GM23338 (cell line): ENCODE measurements around the gene PGM3. TPM values are rescaled to one million over a fixed set of nuclear protein-coding genes. Genes with fewer than 3 reads are reported as not detected.

Experiments used
- ATAC-seq: fragments of 200-7000 bp; cut with Tn5 transposase; 3 replicates; pipeline ENCODE4 v1.9.1; 2020
- DNase-seq: peaks from one replicate; pipeline ENCODE4 v3.0.0-alpha.2; 2015; ENCODE audit warnings: low spot score
- H2AFZ ChIP-seq: fragments of 200-600 bp; sonication (generic); 2 replicates; pipeline ENCODE4 v1.8.0; 2016; ENCODE audit warnings: antibody characterized with exemption, mild to moderate bottlenecking, moderate library complexity
- H3F3A ChIP-seq: fragments of 200-600 bp; sonication (generic); replicated peaks from 2 replicates; pipeline ENCODE4 v1.8.0; 2017; ENCODE audit warnings: antibody characterized with exemption, mixed run types, low read depth
- H3K27ac ChIP-seq: fragments of 200-600 bp; sonication (generic); 2 replicates; pipeline ENCODE4 v1.6.1; 2016; ENCODE audit warnings: low read depth
- H3K27me3 ChIP-seq: fragments of 200-600 bp; sonication (generic); 2 replicates; pipeline ENCODE4 v1.8.0; 2016; ENCODE audit warnings: mild to moderate bottlenecking, mixed run types, moderate library complexity; ENCODE audit not compliant: insufficient read depth
- H3K36me3 ChIP-seq: fragments of 200-600 bp; sonication (generic); 2 replicates; pipeline ENCODE4 v1.8.0; 2016; ENCODE audit warnings: mild to moderate bottlenecking; ENCODE audit not compliant: insufficient read depth
- H3K4me1 ChIP-seq: fragments of 200-600 bp; sonication (generic); 2 replicates; pipeline ENCODE4 v1.8.0; 2016; ENCODE audit warnings: mild to moderate bottlenecking, moderate library complexity; ENCODE audit not compliant: insufficient read depth
- H3K4me2 ChIP-seq: fragments of 200-600 bp; sonication (generic); 2 replicates; pipeline ENCODE4 v1.7.1; 2017; ENCODE audit warnings: mixed run types
- H3K4me3 ChIP-seq: fragments of 200-600 bp; sonication (generic); 2 replicates; pipeline ENCODE4 v1.6.1; 2016; ENCODE audit warnings: mixed run types
- H3K79me2 ChIP-seq: fragments of 200-600 bp; sonication (generic); replicated peaks from 2 replicates; pipeline ENCODE4 v1.8.0; 2017; ENCODE audit warnings: mild to moderate bottlenecking; ENCODE audit not compliant: insufficient read depth
- H3K9me2 ChIP-seq: fragments of 200-600 bp; sonication (generic); 2 replicates; pipeline ENCODE4 v1.8.0; 2017; ENCODE audit not compliant: insufficient read depth
- H4K20me1 ChIP-seq: fragments of 200-600 bp; sonication (generic); replicated peaks from 2 replicates; pipeline ENCODE4 v1.8.0; 2017; ENCODE audit warnings: mild to moderate bottlenecking; ENCODE audit not compliant: insufficient read depth
- H3K27ac Mint-ChIP-seq: 2 replicates; pipeline ENCODE4 v1.8.0; 2020; ENCODE audit warnings: inconsistent platforms, mild to moderate bottlenecking, moderate library complexity, mixed read lengths
- H3K27me3 Mint-ChIP-seq: 3 replicates; pipeline ENCODE4 v1.8.0; 2022; ENCODE audit warnings: low read depth, mild to moderate bottlenecking, moderate library complexity, mixed read lengths, inconsistent platforms; ENCODE audit not compliant: insufficient read depth, poor library complexity
- H3K36me3 Mint-ChIP-seq: 3 replicates; pipeline ENCODE4 v1.8.0; 2021; ENCODE audit warnings: low read depth, mild to moderate bottlenecking, inconsistent platforms, moderate library complexity, mixed read lengths
- H3K4me1 Mint-ChIP-seq: 3 replicates; pipeline ENCODE4 v1.8.0; 2020; ENCODE audit warnings: mild to moderate bottlenecking, inconsistent platforms, mixed read lengths
- H3K4me3 Mint-ChIP-seq: 3 replicates; pipeline ENCODE4 v1.8.0; 2021; ENCODE audit warnings: moderate library complexity, mild to moderate bottlenecking, inconsistent platforms, mixed read lengths
- H3K9me3 Mint-ChIP-seq: 3 replicates; pipeline ENCODE4 v1.8.0; 2020; ENCODE audit warnings: moderate library complexity, mild to moderate bottlenecking, inconsistent platforms, mixed read lengths
- CREB1 ChIP-seq: fragments of 250-450 bp; sonication (Bioruptor Pico); IDR thresholded peaks from 2 replicates; pipeline ENCODE4 v1.5.0; 2020; ENCODE audit warnings: low read depth, mild to moderate bottlenecking, moderate library complexity
- EZH2 ChIP-seq: fragments of 200-600 bp; sonication (generic); IDR thresholded peaks from one replicate; pipeline ENCODE4 v1.8.0; 2017; ENCODE audit warnings: antibody characterized with exemption, mild to moderate bottlenecking, low read depth; ENCODE audit not compliant: unreplicated experiment
- JUNB ChIP-seq: IDR thresholded peaks from one replicate; pipeline ENCODE4 v1.6.1; 2016; ENCODE audit warnings: antibody characterized with exemption; ENCODE audit not compliant: unreplicated experiment
- NANOG ChIP-seq: IDR thresholded peaks from 2 replicates; pipeline ENCODE4 v1.6.1; 2016; ENCODE audit warnings: antibody characterized with exemption, borderline replicate concordance
- POLR2AphosphoS5 ChIP-seq: IDR thresholded peaks from 2 replicates; pipeline ENCODE4 v1.6.1; 2016; ENCODE audit warnings: antibody characterized with exemption, low read depth
- REST ChIP-seq: IDR thresholded peaks from one replicate; pipeline ENCODE4 v1.6.1; 2018; ENCODE audit warnings: antibody characterized with exemption; ENCODE audit not compliant: unreplicated experiment
- STAT1 ChIP-seq: IDR thresholded peaks from one replicate; pipeline ENCODE4 v1.6.1; 2016; ENCODE audit warnings: antibody characterized with exemption; ENCODE audit not compliant: unreplicated experiment
- ZNF114 ChIP-seq: fragments of 250-450 bp; sonication (Bioruptor Pico); IDR thresholded peaks from 2 replicates; pipeline ENCODE4 v1.5.0; 2020; ENCODE audit warnings: mild to moderate bottlenecking, moderate library complexity
- ZNF331 ChIP-seq: fragments of 250-450 bp; sonication (Bioruptor Pico); IDR thresholded peaks from 2 replicates; pipeline ENCODE4 v1.5.0; 2020; ENCODE audit warnings: low read depth, mild to moderate bottlenecking, moderate library complexity
- ZNF462 ChIP-seq: fragments of 250-450 bp; sonication (Bioruptor Pico); IDR thresholded peaks from 2 replicates; pipeline ENCODE4 v1.5.0; 2020; ENCODE audit warnings: mild to moderate bottlenecking, moderate library complexity
- polyA plus RNA-seq: library from polyadenylated mRNA; unstranded; fragments of >200 nt; fragmentation: Nextera tagmentation; extraction: Ambion mirVana; gene quantifications from 2 replicates; pipeline ENCODE4 v1.2.1, GENCODE V29; 2016
- total RNA-seq: library from RNA; depleted of rRNA; stranded (reverse); fragments of >200 nt; shearing (Covaris generic); gene quantifications from 2 replicates; pipeline ENCODE4 v1.2.3, GENCODE V29; 2014

Gene PGM3
- total and polyA plus RNA-seq, 2 experiments from 2014 or later = 23.8 to 35.3 TPM

GRCh38 chr6:83169106-83169505 is 24.0 kb downstream of the PGM3 start:
- no peak overlapping the region for H2AFZ ChIP-seq
- no peak overlapping the region for H3K27ac ChIP-seq
- H3K9me3 Mint-ChIP-seq = no peaks in the 10 kb centered on the region
- H3K27me3 Mint-ChIP-seq = no peaks in the 10 kb centered on the region
- H3K9me2 ChIP-seq = no peaks in the 10 kb centered on the region
- H3K27ac Mint-ChIP-seq = no peak overlapping the region
- H3K36me3 ChIP-seq = peaks cover 66% of the 10 kb centered on the region
- no peaks in the 10 kb centered on the region for H3F3A ChIP-seq
- no peak for TF ChIP-seq POLR2AphosphoS5
- TF ChIP-seq CREB1 (CRISPR knock-in tag) = no peak
- TF ChIP-seq NANOG = no peak
- TF ChIP-seq ZNF114 (CRISPR knock-in tag) = no peak
- no peak for TF ChIP-seq JUNB
- TF ChIP-seq ZNF462 (CRISPR knock-in tag) = no peak
- no peak for TF ChIP-seq ZNF331 (CRISPR knock-in tag)
- TF ChIP-seq STAT1 = no peak
- no peak for TF ChIP-seq REST
- no peak for TF ChIP-seq EZH2
- H3K79me2 ChIP-seq = no peaks in the 10 kb centered on the region
- peaks cover 67% of the 10 kb centered on the region for H3K36me3 Mint-ChIP-seq
- H4K20me1 ChIP-seq = no peaks in the 10 kb centered on the region
- H3K4me3 ChIP-seq = no peak overlapping the region
- no peaks in the 10 kb centered on the region for H3K27me3 ChIP-seq
- no peak overlapping the region for H3K4me2 ChIP-seq
- no peak overlapping the region for H3K4me3 Mint-ChIP-seq
- no peak for DNase-seq
- no peak for ATAC-seq
- no peaks in the 10 kb centered on the region for H3K4me1 ChIP-seq
- no peaks in the 10 kb centered on the region for H3K4me1 Mint-ChIP-seq
